DOHH2 (cell line): ENCODE results near the gene FUT7.

ENCODE experiments used
- EZH2phosphoT487 ChIP-seq: fragments of 200-600 bp; sonication (generic); IDR thresholded peaks from 2 replicates; pipeline ENCODE4 v1.6.1; 2017; ENCODE audit warnings: borderline replicate concordance, mild to moderate bottlenecking, antibody characterized with exemption, low read length, moderate library complexity, mixed read lengths
- TF ChIP-seq, protein P1 (sequence below): fragments of 200-600 bp; sonication (generic); IDR thresholded peaks from one replicate; pipeline ENCODE4 v1.5.1; 2014; ENCODE audit warnings: antibody characterized with exemption, mild to moderate bottlenecking, low read depth, low read length; ENCODE audit not compliant: poor library complexity, severe bottlenecking

DNA sequence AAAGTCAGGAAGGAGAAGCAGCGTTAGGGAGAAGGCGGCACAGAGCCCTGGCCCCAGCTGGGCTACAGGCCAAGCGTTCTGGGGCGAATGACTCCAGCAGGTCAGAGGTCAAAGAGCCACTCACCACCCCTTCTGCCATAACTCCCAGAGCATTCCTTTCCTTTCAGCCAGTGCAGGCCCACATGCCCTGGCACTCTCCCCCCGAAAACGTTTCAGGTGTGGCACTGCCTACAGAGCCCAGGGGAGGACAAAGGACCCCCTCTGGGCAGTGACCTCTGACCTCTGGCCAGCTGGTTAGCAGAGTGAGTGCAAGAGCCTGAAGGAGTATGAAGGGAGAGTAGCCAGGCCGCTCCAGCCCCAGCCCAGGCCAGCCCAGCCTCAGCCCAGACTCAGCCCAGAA, 8.7 kb downstream of the FUT7 start:
- TF ChIP-seq, protein P1, sequence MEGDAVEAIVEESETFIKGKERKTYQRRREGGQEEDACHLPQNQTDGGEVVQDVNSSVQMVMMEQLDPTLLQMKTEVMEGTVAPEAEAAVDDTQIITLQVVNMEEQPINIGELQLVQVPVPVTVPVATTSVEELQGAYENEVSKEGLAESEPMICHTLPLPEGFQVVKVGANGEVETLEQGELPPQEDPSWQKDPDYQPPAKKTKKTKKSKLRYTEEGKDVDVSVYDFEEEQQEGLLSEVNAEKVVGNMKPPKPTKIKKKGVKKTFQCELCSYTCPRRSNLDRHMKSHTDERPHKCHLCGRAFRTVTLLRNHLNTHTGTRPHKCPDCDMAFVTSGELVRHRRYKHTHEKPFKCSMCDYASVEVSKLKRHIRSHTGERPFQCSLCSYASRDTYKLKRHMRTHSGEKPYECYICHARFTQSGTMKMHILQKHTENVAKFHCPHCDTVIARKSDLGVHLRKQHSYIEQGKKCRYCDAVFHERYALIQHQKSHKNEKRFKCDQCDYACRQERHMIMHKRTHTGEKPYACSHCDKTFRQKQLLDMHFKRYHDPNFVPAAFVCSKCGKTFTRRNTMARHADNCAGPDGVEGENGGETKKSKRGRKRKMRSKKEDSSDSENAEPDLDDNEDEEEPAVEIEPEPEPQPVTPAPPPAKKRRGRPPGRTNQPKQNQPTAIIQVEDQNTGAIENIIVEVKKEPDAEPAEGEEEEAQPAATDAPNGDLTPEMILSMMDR: no peak
- no peak for TF ChIP-seq EZH2phosphoT487
